Stimulated activated CD4-positive, alpha-beta T cell treated with anti-CD3 and anti-CD28 coated beads, Interleukin-4, amount 100 ng/mL, for 48 hours (primary cell): ENCODE data around the gene MASP1.
"Not testable (repeated sequence)": the region's sequence is repeated elsewhere in the genome, so short reads cannot be mapped to it uniquely, and the experiment has no call there.

Source experiments
- DNase-seq, 2 donors: peaks; one replicate each; pipeline ENCODE4 v3.0.0-alpha.2; 2020; ENCODE audit warnings: low read depth in 2 of 2

The MASP1 gene

DNA sequence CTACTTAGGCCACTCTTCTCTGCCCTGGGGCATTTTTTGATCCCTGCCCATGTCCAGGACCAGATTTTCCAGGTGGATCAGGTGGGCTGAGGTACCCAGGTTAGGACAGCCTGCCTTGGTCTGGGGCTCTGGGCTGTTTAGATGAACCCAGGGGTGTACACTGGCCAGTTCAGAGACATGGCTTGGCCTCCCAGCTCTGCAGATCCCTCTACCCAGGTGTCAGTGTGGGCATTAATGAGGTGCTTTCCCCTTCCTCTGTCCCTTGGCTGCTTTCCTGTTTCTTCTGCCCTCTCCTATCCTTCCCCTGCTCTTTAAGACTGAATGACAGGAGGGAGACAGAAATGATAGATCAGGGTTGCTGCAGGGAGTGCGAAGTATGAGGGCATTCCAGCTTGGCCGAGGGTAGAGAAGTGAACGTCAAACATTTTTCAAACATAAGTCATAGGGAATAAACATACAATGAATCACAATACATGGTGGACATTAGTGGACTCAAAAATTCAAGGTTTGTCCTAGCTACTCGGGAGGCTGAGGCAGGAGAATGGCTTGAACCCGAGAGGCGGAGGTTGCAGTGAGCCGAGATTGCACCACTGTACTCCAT is 63.8 kb downstream of the MASP1 start:
- no peak for DNase-seq

DNA sequence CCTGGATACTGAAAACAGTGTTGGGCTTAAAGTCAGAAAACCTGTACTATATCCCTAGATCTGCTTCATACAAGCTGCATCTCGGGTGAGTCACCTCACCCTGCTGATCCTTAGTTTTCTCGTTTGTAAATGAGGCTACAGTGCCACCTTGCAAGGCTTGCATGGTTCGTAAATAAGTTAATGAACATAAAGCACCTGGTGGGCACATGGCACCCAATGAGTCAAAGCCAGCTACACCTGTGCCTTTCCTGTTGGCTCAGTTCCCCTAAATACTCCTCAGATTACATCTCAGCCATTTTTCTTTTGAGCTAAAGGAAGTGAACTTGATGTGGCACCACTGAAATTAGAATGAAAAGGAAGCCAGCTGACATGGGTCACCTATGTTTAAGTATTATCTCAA is 67.7 kb downstream of the MASP1 start:
- no peak for DNase-seq

DNA sequence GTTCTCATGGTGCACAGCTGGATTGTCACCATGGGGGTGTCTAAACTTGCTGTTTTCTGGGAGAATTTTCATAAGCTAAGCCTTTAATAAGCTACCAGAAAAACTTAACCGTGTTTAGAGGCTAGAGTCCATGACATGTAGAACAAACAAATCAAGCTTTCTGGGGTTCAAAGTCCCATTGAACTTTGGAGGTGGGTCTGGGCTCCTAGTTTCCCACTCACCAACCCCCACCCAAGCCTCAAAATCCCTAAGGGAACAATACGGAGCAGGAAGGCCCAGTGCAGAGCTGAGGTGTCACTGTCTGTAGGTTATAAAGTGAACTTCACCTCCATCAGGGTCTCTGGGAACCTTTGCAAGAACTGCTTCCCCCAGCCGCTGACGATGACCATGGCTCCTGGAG is 68.7 kb downstream of the MASP1 start:
- no peak for DNase-seq

DNA sequence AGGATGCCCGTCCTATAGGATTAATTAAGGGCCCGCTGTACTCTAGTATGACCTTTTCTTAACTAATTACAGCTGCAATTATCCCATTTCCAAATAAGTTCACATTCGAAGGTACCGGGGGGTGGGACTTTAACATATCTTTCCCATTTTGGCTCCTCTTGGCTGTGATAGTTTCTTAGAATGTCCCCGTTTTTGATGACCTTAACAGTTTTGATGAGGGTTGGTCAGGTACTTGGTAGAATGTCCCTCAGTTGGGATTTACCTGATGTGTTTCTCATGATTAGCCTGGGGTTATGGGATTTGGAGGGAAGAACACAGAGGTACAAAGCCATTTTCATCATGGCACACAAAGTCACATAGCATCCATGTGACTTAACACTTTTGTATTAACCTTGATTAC is 76.1 kb downstream of the MASP1 start:
- no peak for DNase-seq

DNA sequence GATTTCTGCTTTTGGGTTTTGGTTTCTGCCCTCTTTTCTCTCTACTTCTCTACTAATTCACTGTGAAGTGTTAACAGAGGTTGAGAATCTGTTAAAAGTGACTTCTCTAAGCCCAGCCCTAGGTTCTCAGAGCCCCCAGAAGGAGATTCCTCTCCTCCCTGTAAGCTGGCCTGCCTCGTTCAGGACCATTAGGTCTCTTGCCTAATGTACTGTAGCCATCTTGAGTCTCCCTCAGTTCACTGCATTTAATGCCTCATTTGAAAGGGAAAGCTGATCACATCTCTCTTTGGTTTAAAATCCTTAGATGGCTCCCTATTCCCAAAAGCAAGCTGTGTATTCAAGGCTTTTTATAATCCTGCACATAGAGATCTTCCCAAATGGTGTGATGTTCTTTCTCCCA is 77.9 kb downstream of the MASP1 start:
- no peak for DNase-seq

DNA sequence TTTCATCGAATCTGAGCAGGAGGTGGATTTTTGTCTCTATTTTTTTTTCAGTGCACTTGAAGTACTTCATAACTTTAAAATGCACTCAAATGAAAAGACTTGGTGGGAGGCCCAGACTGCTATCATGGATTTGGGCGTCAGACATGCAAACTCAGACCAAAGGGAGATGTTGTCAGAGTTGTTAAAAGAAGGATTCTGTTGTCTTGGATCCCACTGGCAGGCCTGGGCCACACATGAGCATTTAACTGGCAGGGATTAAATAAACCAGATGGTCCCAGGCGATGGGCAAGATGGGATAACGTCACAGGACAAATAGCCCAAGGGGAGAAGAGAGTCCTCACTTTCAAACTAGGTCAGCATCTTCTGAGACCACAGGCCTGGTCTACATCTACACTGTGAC is 78.8 kb downstream of the MASP1 start:
- no peak for DNase-seq

DNA sequence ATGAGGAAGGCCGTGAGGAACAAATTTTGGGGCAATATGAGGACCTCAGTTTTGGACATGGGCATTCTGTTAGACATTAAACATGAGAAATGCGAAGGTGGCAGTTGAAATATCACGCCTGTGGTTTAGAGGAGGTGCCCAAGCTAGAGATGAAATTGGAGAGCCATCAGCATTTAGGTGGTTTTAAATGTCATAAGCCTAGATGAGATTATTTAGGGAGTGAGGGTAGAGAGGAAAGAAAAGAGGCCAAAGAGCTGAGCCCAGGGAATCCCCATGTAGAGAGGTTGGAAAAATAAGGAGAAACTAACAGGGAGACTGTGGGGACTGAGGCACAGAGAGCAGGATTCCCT is 79.4 kb downstream of the MASP1 start:
- no peak for DNase-seq

DNA sequence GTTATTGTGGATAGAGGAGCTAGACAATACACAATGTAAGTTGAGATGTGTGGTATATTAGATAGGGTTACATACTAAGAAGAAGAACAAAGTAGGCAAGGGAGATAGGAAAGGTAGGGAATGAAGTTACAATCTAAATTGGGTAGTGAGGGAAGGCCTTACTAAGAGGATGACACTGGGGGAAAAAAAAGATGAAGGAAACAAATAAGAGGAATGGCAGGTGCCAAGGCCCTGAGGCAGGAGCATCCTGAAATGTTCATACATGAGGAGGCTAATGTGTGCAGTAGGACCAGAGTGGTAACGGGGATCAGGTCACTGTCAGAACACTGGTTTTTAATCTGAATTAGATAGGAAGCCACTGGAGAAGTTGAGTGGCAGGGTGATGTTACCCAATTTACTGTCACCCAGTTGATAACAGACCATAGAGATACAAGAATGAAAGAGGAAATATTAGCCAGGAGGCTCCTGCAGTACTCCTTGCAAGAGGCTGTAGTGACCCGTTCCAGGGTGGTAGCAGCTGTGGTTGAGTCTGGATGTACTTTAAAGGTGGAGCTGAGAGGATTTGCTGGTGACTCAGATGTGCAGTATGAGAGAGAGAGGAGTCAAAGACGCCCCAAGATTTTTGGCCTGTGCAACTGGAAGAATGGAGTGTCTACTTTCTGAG is 79.9 kb downstream of the MASP1 start:
- no peak for DNase-seq

DNA sequence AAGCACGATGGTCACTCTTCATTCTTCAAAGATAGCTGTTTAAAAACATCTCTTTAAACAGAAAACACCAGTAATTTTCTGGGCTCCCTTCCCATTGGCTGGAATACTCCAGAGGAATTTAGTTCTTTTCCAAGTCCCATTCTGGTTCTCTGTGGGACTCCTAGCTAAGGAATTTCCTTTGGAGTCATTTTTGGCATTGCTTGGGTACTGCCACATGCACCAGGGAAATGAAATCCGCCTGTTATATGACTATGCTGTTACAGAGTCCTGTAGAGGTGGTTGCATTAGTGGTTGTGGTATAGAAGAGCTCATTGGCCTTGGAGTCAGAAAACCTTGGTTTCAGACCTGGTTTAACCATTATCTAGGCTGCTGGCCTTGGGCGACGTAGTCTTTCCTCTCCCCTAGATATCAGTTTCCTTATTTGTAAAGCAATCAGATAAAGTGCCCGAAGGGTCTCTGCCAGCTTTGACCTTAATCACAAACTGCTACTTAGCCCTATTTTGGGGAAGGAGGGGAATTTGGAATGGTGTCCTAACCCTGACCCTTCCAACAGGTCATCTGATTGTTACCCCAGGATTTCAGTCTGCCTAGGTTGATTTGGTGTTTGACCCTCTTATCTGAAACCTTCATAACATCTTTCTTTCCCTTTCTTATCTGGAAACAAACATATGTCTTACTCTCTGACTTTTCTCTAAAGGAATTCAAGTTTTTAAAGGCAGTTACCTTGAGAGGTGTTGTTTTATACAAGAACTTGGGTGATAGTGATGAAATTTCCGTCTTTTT is 80.8 kb downstream of the MASP1 start:
- DNase-seq = no peak

DNA sequence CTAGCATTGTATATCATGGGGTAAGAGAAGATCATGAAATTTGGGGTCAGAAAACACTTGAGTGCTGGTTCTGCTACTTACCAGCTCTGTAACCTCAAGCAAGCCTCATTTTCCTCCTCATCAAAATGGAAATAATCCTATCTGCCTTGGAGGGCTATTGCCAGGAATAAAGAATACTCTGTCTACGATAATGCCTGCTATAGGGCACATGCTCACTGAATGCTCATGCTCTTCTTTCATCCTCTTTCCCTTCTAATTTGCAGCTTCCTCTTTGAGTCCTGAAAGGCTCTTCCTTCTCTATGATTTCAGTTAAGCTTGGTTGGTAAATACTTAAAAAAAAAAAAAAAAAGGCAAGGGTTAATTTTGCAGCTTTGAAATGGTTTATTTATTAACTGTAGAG is 81.4 kb downstream of the MASP1 start:
- DNase-seq = no peak

DNA sequence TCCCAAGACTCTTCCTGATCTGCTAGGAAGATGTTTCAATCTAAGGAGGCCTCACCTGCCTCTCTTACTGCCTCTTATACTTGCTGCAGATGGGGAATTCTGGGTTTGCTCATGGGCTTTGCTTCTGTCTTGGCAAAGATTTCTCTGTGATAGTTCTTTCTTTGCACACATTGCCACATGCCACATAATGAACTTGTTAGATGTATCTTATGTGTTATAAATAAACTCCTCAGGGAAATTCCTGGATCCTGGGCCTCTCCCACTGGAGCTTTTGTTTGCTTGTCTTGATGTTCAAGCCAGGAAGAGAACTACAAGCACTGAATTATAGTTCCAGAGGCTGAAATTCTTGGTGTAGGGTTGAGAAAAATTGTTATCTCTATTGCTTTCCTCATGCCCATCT is 82.0 kb downstream of the MASP1 start:
- no peak for DNase-seq

DNA sequence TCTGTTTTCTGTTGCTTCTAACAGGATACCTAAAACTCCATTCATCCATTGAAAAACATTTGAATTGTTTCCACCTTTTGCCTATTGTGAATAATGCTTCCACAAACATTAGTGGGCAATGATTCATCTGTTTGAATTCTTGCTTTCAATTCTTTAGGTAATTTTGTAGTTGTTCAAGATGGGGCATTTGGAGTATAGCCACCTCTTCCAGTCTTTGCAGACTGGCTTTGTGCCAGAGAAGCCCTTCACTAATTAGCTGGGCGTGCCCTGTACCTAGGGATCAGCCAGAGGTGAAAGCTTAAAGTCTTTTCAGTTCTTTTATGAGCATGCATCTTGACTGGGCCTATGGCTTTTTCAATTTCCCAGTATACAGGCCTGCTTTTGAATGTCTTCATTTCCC is 83.4 kb downstream of the MASP1 start:
- no peak for DNase-seq

DNA sequence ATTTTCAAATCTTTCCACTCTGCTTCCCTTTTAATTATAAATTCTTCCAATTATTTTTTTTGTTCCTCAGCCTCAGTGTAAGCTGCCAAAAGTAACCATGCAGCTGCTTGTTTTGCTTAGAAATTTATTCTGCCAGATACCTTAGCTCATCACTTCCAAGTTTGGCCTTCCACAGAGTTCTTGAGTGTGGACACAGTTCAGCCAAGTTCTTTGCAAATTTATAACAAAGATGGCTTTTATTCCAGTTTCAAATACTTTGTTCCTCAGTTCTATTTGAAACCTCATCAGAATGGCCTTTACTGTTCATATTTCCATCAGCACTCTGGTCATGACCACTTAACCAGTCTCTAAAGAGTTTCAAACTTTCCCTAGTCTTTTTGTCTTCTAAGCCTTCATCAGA is 83.9 kb downstream of the MASP1 start:
- no peak for DNase-seq

DNA sequence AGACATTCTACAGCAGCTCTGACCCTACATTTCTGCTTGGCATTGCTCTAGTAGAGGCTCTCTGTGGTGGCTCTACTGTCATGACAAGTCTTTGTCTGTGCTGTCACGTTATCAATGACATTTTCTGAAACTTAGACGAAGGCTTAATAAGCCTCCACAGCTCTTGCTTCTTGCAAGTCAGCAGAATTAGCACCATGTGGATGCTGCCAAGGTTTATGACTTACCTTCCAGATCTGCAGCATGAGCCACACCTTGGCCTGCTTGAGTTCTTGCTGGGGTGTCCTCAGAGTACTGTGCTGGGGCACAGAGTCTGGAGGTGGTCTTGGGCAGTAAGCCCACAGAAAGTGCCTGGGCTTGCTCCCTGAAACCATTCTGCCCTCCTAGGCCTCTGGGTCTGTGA is 84.5 kb downstream of the MASP1 start:
- no peak for DNase-seq

DNA sequence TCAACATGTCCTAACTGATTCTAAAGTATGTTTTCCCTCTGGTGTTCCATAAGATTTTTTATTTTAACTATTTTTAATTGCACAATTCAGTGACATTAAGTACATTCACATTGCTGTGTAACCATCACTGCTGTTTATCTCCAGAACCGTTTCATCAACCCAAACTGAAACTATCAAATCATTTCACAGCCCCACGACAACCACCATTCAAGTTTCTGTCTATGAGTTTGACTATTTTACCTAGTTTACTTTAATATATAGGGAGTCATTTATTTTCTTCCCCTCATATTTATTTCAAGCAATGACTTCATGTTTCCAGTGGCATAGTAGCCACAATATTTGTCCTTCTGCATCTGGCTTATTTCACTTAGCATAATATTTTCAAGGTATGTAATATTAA is 85.9 kb downstream of the MASP1 start:
- DNase-seq = no peak

DNA sequence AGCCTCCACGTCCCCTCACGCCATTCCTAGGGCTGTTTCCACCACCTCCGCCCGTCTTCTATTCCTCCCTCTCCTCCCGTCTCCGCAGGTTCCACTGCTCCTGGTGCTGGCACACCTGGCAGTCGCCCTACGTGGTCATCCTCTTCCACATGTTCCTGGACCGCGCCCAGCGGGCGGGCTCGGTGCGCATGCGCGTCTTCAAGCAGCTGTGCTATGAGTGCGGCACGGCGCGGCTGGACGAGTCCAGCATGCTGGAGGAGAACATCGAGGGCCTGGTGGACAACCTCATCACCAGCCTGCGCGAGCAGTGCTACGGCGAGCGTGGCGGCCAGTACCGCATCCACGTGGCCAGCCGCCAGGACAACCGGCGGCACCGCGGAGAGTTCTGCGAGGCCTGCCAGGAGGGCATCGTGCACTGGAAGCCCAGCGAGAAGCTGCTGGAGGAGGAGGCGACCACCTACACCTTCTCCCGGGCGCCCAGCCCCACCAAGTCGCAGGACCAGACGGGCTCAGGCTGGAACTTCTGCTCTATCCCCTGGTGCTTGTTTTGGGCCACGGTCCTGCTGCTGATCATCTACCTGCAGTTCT is 92.0 kb downstream of the MASP1 start:
- DNase-seq = not testable (repeated sequence)

DNA sequence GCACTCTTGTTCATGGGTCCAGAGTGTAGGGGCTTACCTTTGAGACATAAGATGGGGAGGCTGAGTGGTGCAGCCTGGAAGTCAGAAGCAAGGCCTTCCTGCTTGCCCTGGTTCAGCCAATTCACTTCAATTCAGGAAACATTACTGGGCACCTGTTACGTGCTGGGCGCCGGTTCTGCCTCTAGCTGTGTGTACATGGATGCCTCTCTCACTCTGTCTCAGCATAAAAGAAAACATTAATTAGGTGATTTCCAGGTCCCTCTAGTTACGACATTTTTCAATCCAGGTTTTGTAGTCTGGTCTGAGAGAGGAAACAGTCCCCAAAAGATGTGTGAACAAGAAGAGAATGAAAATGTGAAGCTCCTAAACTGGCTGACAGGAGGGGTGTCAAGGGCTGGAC is 93.0 kb downstream of the MASP1 start:
- DNase-seq = no peak

DNA sequence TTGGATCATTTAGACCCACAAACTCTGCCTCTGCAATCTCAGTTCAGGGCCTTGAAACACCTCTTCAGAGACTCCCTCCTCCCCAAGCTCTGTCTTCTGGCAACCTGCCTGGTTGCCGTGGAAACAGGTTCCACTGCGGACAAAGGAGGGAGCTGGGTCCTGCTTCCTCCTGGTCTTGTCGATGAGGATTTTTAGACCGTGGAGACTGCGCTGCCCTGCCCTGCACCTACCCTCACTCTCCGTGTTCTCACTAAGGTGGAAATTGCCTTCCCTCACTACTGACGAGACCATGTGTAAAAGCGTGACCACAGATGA is 94.2 kb downstream of the MASP1 start, which contains the start of gene RTP1:
Gene RTP1, plus strand, starts transcription at position 152 of the 315 bp plus-strand sequence. Its CDS starts 30 bp downstream, at position 182.
- no peak for DNase-seq

DNA sequence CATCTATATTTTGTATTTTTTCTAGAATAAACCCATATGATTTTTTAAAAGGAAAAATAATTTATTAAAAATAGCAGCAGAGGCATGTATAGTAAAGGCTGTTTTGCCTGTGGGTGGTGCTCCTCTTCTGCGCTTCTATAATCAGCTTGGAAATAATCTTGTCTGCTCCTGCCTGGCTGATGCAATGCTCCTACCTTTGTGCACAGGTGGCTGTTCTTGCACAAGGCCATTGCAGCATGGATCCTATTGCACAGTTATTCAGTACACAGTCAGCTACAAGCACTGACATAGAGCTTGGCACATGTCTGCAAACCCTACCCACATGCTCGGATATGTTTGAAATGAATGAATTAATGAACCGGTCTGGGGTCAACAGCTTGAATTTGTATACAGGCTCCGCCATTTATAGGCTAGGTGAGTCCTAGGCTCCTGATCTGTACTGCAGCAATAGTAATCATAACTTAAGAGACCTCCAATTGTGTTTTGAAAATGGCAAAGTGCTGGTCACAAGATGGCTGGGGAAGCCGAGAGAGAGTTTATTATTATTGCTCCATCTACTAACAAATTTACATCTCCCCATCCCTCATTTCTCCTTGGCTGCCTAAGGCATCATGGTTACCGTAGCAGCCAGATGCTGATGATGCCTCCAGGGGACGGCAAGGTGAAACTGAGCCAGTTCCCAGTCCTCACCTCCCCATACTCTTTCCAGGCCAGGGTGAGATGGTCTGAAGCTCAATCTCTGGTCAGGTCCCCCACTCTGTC is 94.8 kb downstream of the MASP1 start:
- no peak for DNase-seq

DNA sequence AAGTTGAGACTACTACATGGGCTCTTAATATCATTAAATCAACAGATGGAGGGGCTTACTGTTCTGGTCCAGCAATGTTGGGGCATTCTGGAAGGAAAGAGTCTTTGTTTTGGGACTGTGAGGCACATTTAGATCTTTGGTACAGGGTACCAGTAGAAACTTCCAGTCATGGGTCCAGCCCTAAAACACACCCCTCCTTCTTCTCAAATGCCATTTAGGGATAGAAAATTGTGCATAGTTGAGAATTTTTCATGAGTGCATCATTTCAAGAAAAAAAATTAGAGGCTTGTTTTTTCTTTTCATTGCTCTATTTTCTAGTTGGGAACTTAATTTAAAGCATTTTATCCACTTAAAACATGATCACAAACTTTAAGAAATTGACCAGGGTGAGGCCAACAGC is 98.4 kb downstream of the MASP1 start:
- DNase-seq = no peak

DNA sequence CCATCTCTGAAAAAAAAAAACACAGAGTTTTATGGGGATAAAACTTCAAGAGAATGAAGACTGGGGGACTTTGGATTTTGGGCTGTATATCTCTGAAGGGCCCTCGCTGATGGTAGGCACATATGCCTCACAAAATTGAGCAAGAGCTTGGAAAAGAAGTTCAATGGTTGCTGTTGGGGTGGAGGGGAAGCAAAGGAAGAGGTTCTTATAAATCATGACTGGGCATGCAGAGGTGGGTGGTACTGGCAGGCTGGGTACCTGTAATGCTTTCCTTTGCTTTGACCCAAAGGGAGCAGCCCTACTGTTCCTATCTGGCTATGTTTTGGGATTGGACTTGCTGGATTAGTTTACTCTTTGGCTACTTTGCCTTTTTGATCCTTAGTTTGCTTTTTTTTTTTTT is 100.3 kb downstream of the MASP1 start:
- no peak for DNase-seq

DNA sequence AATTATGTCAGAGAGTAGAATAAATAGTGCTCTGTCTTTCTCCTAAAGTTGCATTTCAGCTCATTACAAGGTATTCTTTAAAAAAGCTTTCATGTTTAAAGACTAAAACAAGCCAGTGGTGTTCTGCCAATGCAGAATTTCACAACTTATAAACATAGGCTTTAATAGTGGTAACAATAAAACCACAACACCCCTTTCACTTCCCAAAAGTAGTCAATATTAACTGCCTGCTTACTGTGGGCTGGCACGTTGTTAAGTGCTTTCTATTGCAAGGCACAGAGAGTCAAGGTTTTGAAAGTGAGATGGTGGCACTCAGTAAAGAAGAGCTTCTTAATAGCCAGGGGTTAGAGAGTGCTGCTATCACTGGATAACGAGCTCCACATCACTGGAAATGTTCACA is 102.6 kb downstream of the MASP1 start:
- DNase-seq = no peak
